ENCODE data around the gene GPD1L. TPM values are rescaled to one million over a fixed set of nuclear protein-coding genes. Genes with fewer than 3 reads are reported as not detected.
A peak's percentile ranks its signal among the peaks of the same experiment; 100 is the strongest.

Gene GPD1L
- total and polyA plus RNA-seq, 11 donors = 97.4 to 340 (median 164) TPM

DNA sequence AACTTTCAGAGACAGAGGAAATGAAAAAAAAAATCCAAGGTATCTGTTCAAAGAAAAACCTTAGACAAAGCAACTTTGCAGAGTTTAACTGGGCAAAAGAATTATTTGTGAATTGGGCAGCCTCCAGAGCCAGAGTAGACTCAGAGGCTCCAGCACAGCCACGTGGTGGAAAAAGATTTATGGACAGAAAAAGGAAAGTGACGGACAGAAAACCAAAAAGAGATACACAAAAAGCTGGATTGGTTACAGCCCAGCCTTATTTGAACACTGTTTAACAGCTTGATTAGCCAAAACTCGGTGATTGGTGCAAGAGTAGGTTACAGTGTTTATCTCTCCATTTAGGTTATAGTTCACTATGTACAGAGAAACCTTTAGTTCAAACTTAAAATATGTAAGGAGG lies 23.7 kb upstream of the GPD1L start:
- Histone ChIP-seq H3K27me3 (no peaks in the 10 kb centered on the region), H3K27ac (peak overlapping the region in 3 of 12 donors; percentile 1 to 53 (median 44)), H3K4me3 (no peak overlapping the region), H3K36me3 (no peaks in the 10 kb centered on the region), H3K9me3 (no peaks in the 10 kb centered on the region), H3K4me1 (peaks cover 0 to 22% (median 0%) of the 10 kb centered on the region in 12 donors)
- DNase-seq = no peak
- intact Hi-C loops (cut with DNase I) = loop anchor here in 1 of 10 donors (5.0 to 10.0 kb wide), 2 partner anchors 35 to 62 kb away; no protein-coding TSS in a partner anchor
- WGBS, 4 donors = 22 to 43% (median 32%) methylated on average over 3 of the region's 3 CpGs
- TF ChIP-seq POLR2A (IDR thresholded peaks at IDR 0.05) = no peak
- TF ChIP-seq, protein P1, sequence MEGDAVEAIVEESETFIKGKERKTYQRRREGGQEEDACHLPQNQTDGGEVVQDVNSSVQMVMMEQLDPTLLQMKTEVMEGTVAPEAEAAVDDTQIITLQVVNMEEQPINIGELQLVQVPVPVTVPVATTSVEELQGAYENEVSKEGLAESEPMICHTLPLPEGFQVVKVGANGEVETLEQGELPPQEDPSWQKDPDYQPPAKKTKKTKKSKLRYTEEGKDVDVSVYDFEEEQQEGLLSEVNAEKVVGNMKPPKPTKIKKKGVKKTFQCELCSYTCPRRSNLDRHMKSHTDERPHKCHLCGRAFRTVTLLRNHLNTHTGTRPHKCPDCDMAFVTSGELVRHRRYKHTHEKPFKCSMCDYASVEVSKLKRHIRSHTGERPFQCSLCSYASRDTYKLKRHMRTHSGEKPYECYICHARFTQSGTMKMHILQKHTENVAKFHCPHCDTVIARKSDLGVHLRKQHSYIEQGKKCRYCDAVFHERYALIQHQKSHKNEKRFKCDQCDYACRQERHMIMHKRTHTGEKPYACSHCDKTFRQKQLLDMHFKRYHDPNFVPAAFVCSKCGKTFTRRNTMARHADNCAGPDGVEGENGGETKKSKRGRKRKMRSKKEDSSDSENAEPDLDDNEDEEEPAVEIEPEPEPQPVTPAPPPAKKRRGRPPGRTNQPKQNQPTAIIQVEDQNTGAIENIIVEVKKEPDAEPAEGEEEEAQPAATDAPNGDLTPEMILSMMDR (IDR thresholded peaks at IDR 0.05) = peak in 1 of 12 donors; percentile 6
- ATAC-seq = peak in 1 of 4 donors; percentile 37

DNA sequence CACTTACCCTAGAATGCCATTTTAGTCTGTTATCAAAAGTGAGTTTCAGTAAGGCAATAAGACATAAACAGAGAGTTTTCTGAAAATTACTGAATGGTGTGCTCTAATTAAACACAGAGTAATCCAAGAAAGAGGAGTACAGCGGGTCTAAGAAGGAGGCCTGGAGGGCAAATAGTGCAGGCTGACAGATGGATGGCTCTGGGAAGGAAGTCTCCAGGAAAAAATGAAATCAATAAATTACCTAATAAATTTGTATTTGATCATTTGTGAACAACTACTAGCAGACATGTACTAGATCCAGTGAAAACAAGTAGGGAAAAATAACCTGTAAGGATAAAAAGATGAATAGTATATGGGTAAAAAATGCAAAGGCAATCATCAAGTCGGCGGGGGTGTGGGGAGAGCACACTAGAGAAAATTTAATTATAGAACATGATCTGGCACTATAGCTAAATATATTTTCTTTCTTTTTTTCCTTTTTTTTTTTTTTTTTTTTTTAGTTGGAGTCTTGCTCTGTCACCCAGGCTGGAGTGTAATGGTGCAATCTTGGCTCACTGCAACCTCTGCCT lies 22.6 kb upstream of the GPD1L start:
- H3K27me3 ChIP-seq = no peaks in the 10 kb centered on the region
- no peak for TF ChIP-seq POLR2A (IDR thresholded peaks at IDR 0.05)
- TF ChIP-seq, protein P1 (IDR thresholded peaks at IDR 0.05) = no peak
- ATAC-seq (no peak), DNase-seq (no peak)
- intact Hi-C loops (cut with DNase I) = loop anchor here in 1 of 10 donors (5.0 to 10.0 kb wide), 2 partner anchors 36 to 61 kb away; no protein-coding TSS in a partner anchor
- H3K27ac ChIP-seq = no peak overlapping the region
- WGBS, 4 donors = 67 to 83% (median 76%) methylated on average over 3 of the region's 3 CpGs
- H3K9me3 ChIP-seq = no peaks in the 10 kb centered on the region
- H3K4me3 ChIP-seq = no peak overlapping the region
- no peaks in the 10 kb centered on the region for H3K36me3 ChIP-seq
- peaks cover 0 to 16% (median 0%) of the 10 kb centered on the region in 12 donors for H3K4me1 ChIP-seq

DNA sequence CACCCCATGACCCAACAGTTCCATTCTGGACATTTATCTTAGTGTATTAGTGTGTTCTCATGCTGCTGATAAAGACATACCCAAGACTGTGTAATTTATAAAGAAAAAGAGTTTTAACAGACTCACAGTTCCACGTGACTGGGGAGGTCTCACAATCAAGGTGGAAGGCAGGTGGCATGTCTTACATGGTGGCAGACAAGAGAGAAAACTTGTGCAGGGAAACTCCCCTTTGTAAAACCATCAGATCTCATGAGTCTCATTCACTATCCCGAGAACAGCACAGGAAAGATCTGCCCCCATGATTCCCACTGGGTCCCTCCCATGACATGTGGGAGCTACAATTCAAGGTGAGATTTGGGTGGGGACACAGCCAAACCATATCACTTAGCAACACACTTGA lies 21.6 kb upstream of the GPD1L start:
- Histone ChIP-seq H3K4me3 (no peak overlapping the region), H3K27ac (no peak overlapping the region), H3K27me3 (no peaks in the 10 kb centered on the region), H3K36me3 (no peaks in the 10 kb centered on the region), H3K9me3 (no peaks in the 10 kb centered on the region), H3K4me1 (peaks cover 0 to 16% (median 0%) of the 10 kb centered on the region in 12 donors)
- no peak for DNase-seq
- intact Hi-C loops (cut with DNase I) = loop anchor here in 1 of 10 donors (5.0 to 10.0 kb wide), 2 partner anchors 38 to 60 kb away; no protein-coding TSS in a partner anchor
- ATAC-seq = no peak
- TF ChIP-seq POLR2A (IDR thresholded peaks at IDR 0.05) = no peak
- TF ChIP-seq, protein P1 (IDR thresholded peaks at IDR 0.05) = no peak
- 78 to 91% (median 85%) methylated on average over 2 of the region's 2 CpGs for WGBS, 4 donors

DNA sequence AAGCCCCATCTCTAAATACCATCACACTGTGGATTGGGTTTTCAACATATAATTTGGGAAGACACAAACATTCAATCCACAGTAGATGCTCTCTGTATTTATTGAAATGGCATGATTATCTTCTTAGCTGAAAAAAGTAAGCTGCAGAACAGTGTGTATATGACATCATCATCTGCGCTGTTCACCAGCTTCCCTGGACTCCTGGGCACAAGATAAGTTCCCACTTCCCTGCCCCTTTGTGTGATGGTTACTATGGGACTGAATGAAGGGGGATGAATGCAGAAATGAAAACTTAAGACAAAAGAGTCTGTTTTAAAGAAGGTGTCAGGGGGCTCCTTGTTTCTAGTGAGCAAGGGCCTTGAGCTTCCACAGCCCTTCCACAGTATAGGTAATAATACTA lies 20.0 kb upstream of the GPD1L start:
- 96 to 100% (median 98%) methylated on average over 1 of the region's 1 CpG for whole genome bisulfite sequencing, 4 donors
- intact Hi-C loops (cut with DNase I) = loop anchor here in 1 of 10 donors (10.0 kb wide), 1 partner anchor 58 kb away; no protein-coding TSS in a partner anchor
- H3K27ac ChIP-seq = no peak overlapping the region
- no peaks in the 10 kb centered on the region for H3K9me3 ChIP-seq
- no peaks in the 10 kb centered on the region for H3K36me3 ChIP-seq
- no peak overlapping the region for H3K4me3 ChIP-seq
- no peaks in the 10 kb centered on the region for H3K27me3 ChIP-seq
- no peak for DNase-seq
- TF ChIP-seq POLR2A (IDR thresholded peaks at IDR 0.05) = no peak
- TF ChIP-seq, protein P1 (IDR thresholded peaks at IDR 0.05) = no peak
- H3K4me1 ChIP-seq = peaks cover 0 to 16% (median 0%) of the 10 kb centered on the region in 12 donors
- no peak for ATAC-seq

Measured in heart left ventricle (tissue), 16 donors.